Body of pancreas (tissue), 4 donors: ENCODE data around the gene ZDHHC1. TPM values are rescaled to one million over a fixed set of nuclear protein-coding genes. Genes with fewer than 3 reads are reported as not detected.
"Not testable (repeated sequence)": the region's sequence is repeated elsewhere in the genome, so short reads cannot be mapped to it uniquely, and the experiment has no call there.

ENCODE experiments used
- ATAC-seq: fragments of 150-250 bp; one replicate; pipeline ENCODE4 v1.9.1; 2016
- DNase-seq, 4 donors: peaks; one replicate each; pipeline ENCODE4 v3.0.0-alpha.2; 2019
- H3K27ac ChIP-seq, 4 donors: fragments of 200-600 bp; sonication (generic); 1 replicate in 3 of 4; 2 replicates in 1 of 4; pipeline versions ENCODE4 v1.5.1 to v1.6.1; 2016 to 2019; ENCODE audit warnings: mild to moderate bottlenecking in 1 of 4, mixed read lengths in 1 of 4, moderate library complexity in 1 of 4
- H3K27me3 ChIP-seq, 2 donors: fragments of 200-600 bp; sonication (generic); one replicate each; pipeline ENCODE4 v1.6.0; 2016; ENCODE audit warnings: mild to moderate bottlenecking in 1 of 2
- H3K36me3 ChIP-seq, 2 donors: fragments of 200-600 bp; sonication (generic); replicated peaks in 1 of 2; 2 replicates each; pipeline ENCODE4 v1.5.1; 2016; ENCODE audit warnings: low read depth in 2 of 2; ENCODE audit not compliant: insufficient read depth in 1 of 2
- H3K4me1 ChIP-seq: fragments of 200-600 bp; sonication (generic); one replicate; pipeline ENCODE4 v1.6.0; 2016
- H3K4me3 ChIP-seq, 2 donors: fragments of 200-600 bp; sonication (generic); 1 replicate in 1 of 2; 2 replicates in 1 of 2; pipeline ENCODE4 v1.5.1; 2016 to 2019
- H3K9me3 ChIP-seq, 3 donors: fragments of 200-600 bp; sonication (generic); 1 replicate in 2 of 3; 2 replicates in 1 of 3; pipeline ENCODE4 v1.5.1; 2016
- POLR2A ChIP-seq, 3 donors: fragments of 450-650 bp; IDR thresholded peaks; one replicate each; pipeline ENCODE4 v1.6.1; 2016; ENCODE audit warnings: antibody characterized with exemption in 3 of 3, mild to moderate bottlenecking in 2 of 3
- WGBS, 2 donors: methylation state at CpG; one replicate each; pipeline ENCODE4 v1.1.5; 2017; 5-methylcytosine and 5-hydroxymethylcytosine counted together
- intact Hi-C: fragments of 100-400 bp; cut with DNase I; formaldehyde crosslinking; loops from one replicate; pipeline ENCODE4 v1.15.1; 2023
- total RNA-seq, 2 donors: library from RNA; depleted of rRNA; stranded (reverse); fragments of >200 nt; gene quantifications; one replicate each; pipeline ENCODE4 v1.1.0, GENCODE V29; 2016
- TF ChIP-seq, protein P1 (sequence below), 7 experiments: fragments of 450-650 bp in 4 of 7; fragments of 200-600 bp in 3 of 7; sonication (generic) in 3 of 7; IDR thresholded peaks; one replicate each; pipeline ENCODE4 v1.5.1; 2016 to 2019; ENCODE audit warnings: antibody characterized with exemption in 7 of 7

ZDHHC1 gene
- total RNA-seq, 2 donors from 2014 or later, result 13.0 to 57.0 TPM

- no peak for ATAC-seq
- DNase-seq, result no peak
- H3K36me3 ChIP-seq, result no peaks in the 10 kb centered on the region
- intact Hi-C loops, result no loop called here
- H3K4me1 ChIP-seq, result peaks cover 28% of the 10 kb centered on the region
- H3K9me3 ChIP-seq, result no peaks in the 10 kb centered on the region
- no peak overlapping the region for H3K4me3 ChIP-seq
- 81 to 92% methylated on average over 3 of the region's 3 CpGs for WGBS, 2 donors
- no peak for TF ChIP-seq POLR2A (IDR thresholded peaks at IDR 0.05)
- TF ChIP-seq, protein P1, sequence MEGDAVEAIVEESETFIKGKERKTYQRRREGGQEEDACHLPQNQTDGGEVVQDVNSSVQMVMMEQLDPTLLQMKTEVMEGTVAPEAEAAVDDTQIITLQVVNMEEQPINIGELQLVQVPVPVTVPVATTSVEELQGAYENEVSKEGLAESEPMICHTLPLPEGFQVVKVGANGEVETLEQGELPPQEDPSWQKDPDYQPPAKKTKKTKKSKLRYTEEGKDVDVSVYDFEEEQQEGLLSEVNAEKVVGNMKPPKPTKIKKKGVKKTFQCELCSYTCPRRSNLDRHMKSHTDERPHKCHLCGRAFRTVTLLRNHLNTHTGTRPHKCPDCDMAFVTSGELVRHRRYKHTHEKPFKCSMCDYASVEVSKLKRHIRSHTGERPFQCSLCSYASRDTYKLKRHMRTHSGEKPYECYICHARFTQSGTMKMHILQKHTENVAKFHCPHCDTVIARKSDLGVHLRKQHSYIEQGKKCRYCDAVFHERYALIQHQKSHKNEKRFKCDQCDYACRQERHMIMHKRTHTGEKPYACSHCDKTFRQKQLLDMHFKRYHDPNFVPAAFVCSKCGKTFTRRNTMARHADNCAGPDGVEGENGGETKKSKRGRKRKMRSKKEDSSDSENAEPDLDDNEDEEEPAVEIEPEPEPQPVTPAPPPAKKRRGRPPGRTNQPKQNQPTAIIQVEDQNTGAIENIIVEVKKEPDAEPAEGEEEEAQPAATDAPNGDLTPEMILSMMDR (IDR thresholded peaks at IDR 0.05), result no peak
- no peaks in the 10 kb centered on the region for H3K27me3 ChIP-seq
- no peak overlapping the region for H3K27ac ChIP-seq
Observed at GRCh38 chr16:67419502-67419901, 3.2 kb upstream of the ZDHHC1 start.

GRCh38 chr16:67417333-67418061 lies 1.2 kb upstream of the ZDHHC1 start:
- Histone ChIP-seq H3K4me1 (peaks cover 23% of the 10 kb centered on the region), H3K36me3 (no peaks in the 10 kb centered on the region), H3K27me3 (no peaks in the 10 kb centered on the region), H3K9me3 (no peaks in the 10 kb centered on the region), H3K27ac (no peak overlapping the region), H3K4me3 (no peak overlapping the region)
- no peak for TF ChIP-seq POLR2A (IDR thresholded peaks at IDR 0.05)
- TF ChIP-seq, protein P1 (IDR thresholded peaks at IDR 0.05), result no peak
- intact Hi-C loops, result no loop called here
- 47 to 52% methylated on average over 2 of the region's 2 CpGs for WGBS, 2 donors
- DNase-seq (no peak), ATAC-seq (no peak)

DNA sequence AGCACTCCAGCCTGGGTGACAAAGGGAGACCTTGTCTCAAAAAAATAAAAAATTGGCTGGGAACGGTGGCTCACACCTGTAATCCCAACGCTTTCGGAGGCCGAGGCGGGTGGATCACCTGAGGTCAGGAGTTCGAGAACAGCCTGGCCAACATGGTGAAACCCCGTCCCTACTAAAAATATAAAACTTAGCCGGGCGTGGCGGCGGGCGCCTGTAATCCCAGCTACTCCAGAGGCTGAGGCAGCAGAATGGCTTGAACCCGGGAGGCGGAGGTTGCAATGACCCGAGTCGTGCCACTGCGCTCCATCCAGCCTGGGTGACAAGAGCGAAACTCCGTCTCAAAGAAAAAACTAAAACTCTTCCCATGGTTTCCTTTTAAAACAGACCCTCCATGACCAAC lies 856 bp downstream of the ZDHHC1 start:
- intact Hi-C loops, H3K36me3 ChIP-seq, ATAC-seq, H3K9me3 ChIP-seq, DNase-seq, H3K27me3 ChIP-seq: not testable (repeated sequence)
- peak overlapping the region in 3 of 4 donors; percentile 81 to 85 (median 82) for H3K27ac ChIP-seq
- H3K4me1 ChIP-seq, result peaks cover 23% of the 10 kb centered on the region
- WGBS, 2 donors, result 91 to 92% methylated on average over 19 of the region's 19 CpGs
- H3K4me3 ChIP-seq, result peak overlapping the region in 1 of 2 donors; percentile 26

DNA sequence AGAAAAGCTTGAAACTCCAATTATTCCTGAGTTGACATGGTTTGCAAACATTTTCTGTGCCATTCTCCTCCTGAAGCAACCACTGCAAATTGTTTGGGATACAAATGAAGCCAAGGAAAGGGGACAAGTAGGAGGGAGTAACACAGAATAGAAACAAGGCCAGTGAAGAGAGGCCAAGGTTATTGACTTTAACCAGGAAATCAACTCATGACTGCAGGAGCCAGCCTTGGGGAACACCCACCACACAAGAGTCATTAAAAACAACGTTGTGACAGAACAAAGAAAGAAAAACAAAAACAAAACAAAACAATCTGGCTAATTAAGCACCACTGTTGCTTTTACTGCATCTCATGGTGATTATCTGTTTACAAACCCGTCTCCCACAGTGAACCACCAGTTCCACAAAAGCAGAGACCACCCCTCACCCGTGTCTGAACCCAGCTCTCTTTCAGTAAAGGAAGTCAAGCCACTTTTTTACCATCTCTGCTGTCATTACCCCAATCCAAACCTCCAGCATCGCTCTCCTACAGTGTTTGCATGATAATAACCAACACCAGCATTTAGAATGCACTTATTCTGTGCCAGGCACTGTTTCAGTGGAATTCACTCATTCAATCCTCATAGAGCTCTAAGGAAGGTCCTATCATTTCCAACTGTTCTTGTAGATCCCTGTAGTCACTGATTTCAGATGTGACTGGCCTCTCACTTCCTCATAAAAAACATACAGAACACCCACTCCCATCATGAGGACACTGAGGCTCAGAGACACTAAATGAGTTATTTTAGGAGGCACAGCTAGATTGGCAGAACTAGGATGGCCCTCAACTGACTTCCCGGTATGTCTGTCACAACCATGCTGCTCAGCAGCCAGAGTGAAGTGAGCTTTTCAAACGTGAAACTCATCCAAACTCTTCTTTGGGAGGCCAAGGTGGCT lies 2.0 kb downstream of the ZDHHC1 start:
- peak overlapping the region in 3 of 4 donors; percentile 25 to 49 (median 34) for H3K27ac ChIP-seq
- no peak overlapping the region for H3K4me3 ChIP-seq
- H3K9me3 ChIP-seq, result no peaks in the 10 kb centered on the region
- H3K27me3 ChIP-seq, result no peaks in the 10 kb centered on the region
- DNase-seq (no peak), ATAC-seq (no peak)
- TF ChIP-seq POLR2A (IDR thresholded peaks at IDR 0.05), result no peak
- TF ChIP-seq, protein P1 (IDR thresholded peaks at IDR 0.05), result no peak
- peaks cover 23% of the 10 kb centered on the region for H3K4me1 ChIP-seq
- intact Hi-C loops, result no loop called here
- H3K36me3 ChIP-seq, result no peaks in the 10 kb centered on the region
- 56 to 60% methylated on average over 5 to 6 of the region's 6 CpGs for WGBS, 2 donors

DNA sequence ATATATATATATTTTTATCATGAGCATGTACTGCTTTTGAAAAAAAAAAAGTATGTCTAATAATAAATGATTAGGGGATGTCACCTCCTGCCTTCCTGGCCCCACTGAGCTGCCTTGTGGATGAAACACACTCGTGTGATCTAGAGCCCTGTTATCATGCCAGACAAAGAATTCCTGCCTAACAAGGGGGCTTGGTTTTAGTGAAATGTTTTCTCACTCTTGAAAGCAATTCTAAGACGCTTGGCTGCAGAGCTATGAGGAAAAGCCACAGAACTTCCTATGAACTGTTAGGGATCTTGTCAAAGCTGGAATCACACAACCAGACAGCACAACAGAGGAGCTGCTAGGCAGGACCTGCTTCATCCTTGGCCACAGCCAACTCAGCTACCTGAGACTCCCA lies 4.0 kb downstream of the ZDHHC1 start:
- intact Hi-C loops, result no loop called here

More for the DNA sequence above, 4.0 kb downstream of the ZDHHC1 start:
- peaks cover 23% of the 10 kb centered on the region for H3K4me1 ChIP-seq
- ATAC-seq, result no peak
- no peaks in the 10 kb centered on the region for H3K36me3 ChIP-seq
- no peak for TF ChIP-seq POLR2A (IDR thresholded peaks at IDR 0.05)
- TF ChIP-seq, protein P1 (IDR thresholded peaks at IDR 0.05), result no peak
- 60 to 65% methylated on average over 2 of the region's 2 CpGs for WGBS, 2 donors
- no peaks in the 10 kb centered on the region for H3K9me3 ChIP-seq
- no peak overlapping the region for H3K27ac ChIP-seq
- no peaks in the 10 kb centered on the region for H3K27me3 ChIP-seq
- DNase-seq, result no peak
- H3K4me3 ChIP-seq, result no peak overlapping the region
